ENCODE measurements around the gene USP6NL.
A peak's percentile ranks its signal among the peaks of the same experiment; 100 is the strongest.

The USP6NL gene

DNA sequence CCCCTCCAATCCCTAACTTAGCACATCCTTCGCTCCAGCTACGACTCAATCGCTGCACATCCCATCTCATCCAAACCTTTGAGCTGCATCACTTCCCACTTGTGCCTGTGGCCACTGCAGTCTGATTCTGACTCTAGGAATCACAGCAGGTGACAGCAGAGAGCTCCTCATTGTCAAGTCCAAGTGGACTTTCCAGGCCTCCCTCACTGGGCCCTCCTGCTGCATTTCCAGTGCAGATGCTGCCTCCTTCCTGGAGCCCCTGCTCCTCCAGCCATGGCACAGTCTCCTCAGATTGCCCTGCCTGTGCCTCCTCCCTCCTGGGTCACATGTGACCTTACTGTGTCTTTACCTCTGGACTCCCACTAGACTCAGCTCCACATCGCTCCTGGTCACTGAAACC lies 157.3 kb downstream of the USP6NL start:
- peak overlapping the region in 1 of 2 donors; percentile 49 for H3K27ac Mint-ChIP-seq
- H3K4me3 Mint-ChIP-seq: no peak overlapping the region

DNA sequence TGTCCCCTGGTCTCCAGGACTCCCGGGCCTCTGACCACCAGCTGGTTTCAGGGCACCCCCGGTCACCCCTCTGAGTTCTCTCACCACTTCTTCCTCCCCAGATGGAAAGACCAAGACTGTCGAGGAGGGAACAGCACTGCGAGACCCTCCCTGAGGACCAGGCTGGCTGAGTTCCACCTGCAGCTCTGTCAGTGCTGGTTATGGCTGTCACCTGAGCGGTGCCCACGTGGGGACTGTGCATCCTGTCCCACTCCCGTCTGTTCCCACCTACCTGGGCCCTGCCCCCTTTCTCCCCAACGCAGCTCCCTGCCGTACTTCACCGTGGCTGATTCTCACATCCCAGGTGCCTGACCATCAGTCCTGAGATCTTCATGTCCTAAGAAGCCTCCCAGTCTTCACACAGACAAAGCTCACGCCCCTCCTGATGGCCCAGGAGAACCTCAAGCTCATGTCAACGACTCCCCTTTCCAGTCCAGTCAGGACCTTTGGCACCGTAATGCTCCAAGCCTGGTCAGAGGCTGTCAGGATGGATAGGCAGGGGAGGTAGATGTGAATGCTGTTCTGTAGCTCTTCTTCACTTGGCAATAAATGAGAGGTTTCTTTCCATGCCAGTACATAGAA lies 159.7 kb downstream of the USP6NL start:
- peaks cover 0 to 4% of the 10 kb centered on the region in 2 donors for H3K4me1 Mint-ChIP-seq (ENCODE audit: low read depth in 2 of 2)
- no peak overlapping the region for H3K27ac Mint-ChIP-seq
- DNase-seq (no peak), ATAC-seq (replicated peaks) (no peak)
- H3K9me3 Mint-ChIP-seq: no peaks in the 10 kb centered on the region
- H3K4me3 Mint-ChIP-seq: no peak overlapping the region
- no peaks in the 10 kb centered on the region for H3K36me3 Mint-ChIP-seq (ENCODE audit: insufficient read depth)
- H3K27me3 Mint-ChIP-seq: peaks cover 6 to 20% of the 10 kb centered on the region in 2 donors

More for the DNA sequence above, 157.3 kb downstream of the USP6NL start:
- H3K27me3 Mint-ChIP-seq: peaks cover 6 to 10% of the 10 kb centered on the region in 2 donors
- DNase-seq: no peak
- no peaks in the 10 kb centered on the region for H3K9me3 Mint-ChIP-seq
- no peaks in the 10 kb centered on the region for H3K36me3 Mint-ChIP-seq (ENCODE audit: insufficient read depth)
- ATAC-seq (replicated peaks): no peak
- H3K4me1 Mint-ChIP-seq (ENCODE audit: low read depth in 2 of 2): peaks cover 0 to 3% of the 10 kb centered on the region in 2 donors

DNA sequence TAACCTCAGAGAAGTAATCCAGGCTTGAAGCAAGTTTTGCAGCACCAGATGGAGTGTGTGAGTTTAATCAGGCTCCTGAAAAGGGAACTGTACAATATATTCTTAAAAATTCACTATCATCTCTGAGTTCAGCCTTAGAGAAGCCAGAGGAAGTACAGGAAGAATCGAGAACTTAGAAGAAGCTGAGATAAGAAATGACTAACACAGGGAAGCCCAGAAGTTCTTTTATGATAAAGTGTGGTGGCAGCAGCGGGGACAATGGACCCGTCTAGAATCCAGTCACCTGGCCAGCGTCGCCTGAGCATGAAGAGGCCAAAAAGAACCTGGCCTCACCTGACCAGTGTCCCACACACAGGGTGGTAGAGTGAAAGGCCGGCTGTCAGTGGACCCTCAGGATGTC lies 161.0 kb downstream of the USP6NL start:
- peaks cover 0 to 8% of the 10 kb centered on the region in 2 donors for H3K4me1 Mint-ChIP-seq (ENCODE audit: low read depth in 2 of 2)
- ATAC-seq (replicated peaks): no peak
- peaks cover 14 to 26% of the 10 kb centered on the region in 2 donors for H3K27me3 Mint-ChIP-seq
- H3K4me3 Mint-ChIP-seq: no peak overlapping the region
- no peaks in the 10 kb centered on the region for H3K36me3 Mint-ChIP-seq (ENCODE audit: insufficient read depth)
- no peaks in the 10 kb centered on the region for H3K9me3 Mint-ChIP-seq
- no peak overlapping the region for H3K27ac Mint-ChIP-seq
- no peak for DNase-seq

DNA sequence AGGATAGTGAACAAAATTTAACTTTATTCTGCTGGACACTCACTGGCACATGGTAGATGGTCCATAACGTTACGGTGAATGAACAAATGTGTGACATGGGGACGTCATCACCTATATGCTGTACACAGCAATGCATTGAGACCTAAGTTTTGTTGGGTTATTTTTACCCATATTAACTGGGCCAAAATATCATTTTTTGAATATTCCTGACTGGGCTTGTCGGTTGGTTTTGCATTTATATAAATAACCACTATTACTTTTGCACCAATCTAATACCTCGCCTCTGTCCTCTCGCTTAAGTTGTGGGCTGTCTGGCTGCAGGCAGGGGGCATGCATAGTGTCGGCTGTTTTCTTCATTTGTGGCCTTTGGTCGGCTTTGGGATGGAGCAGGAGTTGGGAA lies 161.7 kb downstream of the USP6NL start:
- Mint-ChIP-seq H3K9me3 (no peaks in the 10 kb centered on the region), H3K4me1 (ENCODE audit: low read depth in 2 of 2) (peaks cover 0 to 8% of the 10 kb centered on the region in 2 donors)

DNA sequence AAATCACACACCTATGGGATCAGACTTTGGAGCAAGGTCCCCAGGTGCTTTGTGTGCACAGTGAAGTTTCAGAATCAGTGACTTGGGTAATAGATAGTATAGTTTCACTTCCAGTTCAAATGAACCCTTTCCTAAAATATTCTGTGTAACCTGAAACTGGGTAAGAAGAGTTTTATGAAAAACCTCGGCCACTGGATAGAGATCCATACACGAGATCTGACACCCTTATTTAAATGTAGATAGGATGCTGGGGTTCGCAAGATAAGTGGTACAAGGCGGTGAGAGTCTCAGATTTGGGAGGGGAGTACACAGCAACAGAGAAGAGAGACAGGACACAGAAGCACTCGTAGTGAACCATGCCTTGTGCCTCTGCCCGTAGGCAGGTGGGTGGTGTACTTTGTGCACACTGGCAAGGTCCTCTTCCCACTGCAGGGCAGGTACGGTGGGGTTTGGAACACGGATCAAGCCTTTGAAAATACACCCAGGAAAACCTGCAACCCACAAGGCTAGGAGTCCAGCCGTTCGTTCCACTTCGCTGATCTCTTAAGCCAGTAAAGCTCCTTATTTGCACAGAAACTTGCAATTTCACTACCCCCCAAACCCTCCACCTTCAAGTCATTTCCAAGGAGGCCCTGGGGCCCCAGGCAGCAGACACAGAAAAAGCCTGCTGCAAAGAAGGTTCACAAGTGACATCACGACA lies 162.8 kb downstream of the USP6NL start:
- H3K4me1 Mint-ChIP-seq (ENCODE audit: low read depth in 2 of 2): peaks cover 0 to 6% of the 10 kb centered on the region in 2 donors
- H3K27me3 Mint-ChIP-seq: peaks cover 14 to 39% of the 10 kb centered on the region in 2 donors
- DNase-seq (no peak), ATAC-seq (replicated peaks) (no peak)
- H3K36me3 Mint-ChIP-seq (ENCODE audit: insufficient read depth): no peaks in the 10 kb centered on the region
- H3K27ac Mint-ChIP-seq: peak overlapping the region; percentile 4 to 10
- H3K4me3 Mint-ChIP-seq: no peak overlapping the region
- no peaks in the 10 kb centered on the region for H3K9me3 Mint-ChIP-seq

More for the DNA sequence above, 161.7 kb downstream of the USP6NL start:
- DNase-seq: no peak
- ATAC-seq (replicated peaks): no peak
- Mint-ChIP-seq H3K27ac (peak overlapping the region in 1 of 2 donors; percentile 10), H3K27me3 (peaks cover 14 to 30% of the 10 kb centered on the region in 2 donors), H3K4me3 (no peak overlapping the region), H3K36me3 (ENCODE audit: insufficient read depth) (no peaks in the 10 kb centered on the region)

DNA sequence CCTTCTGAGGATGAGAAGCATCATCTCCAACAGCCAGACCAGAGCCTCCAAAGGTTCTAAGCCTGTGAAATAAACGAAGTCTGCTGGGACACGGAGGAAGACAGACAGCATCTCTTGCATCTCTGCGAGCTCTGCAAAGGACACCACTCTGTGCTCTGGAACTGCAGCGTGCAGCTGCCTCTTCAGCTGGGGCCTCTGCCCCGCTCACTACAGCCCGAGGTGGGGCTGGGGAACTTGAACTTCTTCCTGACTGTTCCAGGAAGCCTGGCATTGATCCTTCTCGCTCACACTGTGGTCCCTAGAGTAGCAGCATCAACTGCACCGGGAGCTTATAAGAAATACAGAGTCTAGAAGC lies 163.3 kb downstream of the USP6NL start:
- Mint-ChIP-seq H3K27me3 (peaks cover 14 to 41% of the 10 kb centered on the region in 2 donors), H3K4me3 (no peak overlapping the region), H3K4me1 (ENCODE audit: low read depth in 2 of 2) (peaks cover 0 to 6% of the 10 kb centered on the region in 2 donors), H3K9me3 (no peaks in the 10 kb centered on the region), H3K36me3 (ENCODE audit: insufficient read depth) (no peaks in the 10 kb centered on the region), H3K27ac (peak overlapping the region in 1 of 2 donors; percentile 4)
- ATAC-seq (replicated peaks) (no peak), DNase-seq (no peak)

DNA sequence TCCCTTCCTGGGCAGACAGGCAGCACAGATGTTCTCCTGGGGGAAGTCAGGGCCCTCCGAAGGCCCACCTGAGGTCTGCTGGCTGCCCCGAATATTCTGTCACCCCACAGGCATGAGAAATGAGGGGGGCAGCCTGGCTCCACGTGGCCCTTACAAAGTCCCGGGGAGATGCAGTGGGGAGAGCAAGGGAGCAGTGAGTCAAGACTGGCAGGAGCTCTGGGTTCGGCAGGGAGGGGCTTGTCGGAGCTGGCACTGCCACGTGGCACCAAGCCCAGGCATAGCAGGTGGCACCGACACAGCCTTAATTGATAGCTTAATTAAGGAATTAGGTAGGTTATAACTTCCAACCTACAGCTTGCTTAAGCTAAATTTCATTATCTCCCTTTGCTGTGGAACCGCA lies 163.9 kb downstream of the USP6NL start:
- Mint-ChIP-seq H3K4me3 (no peak overlapping the region), H3K27ac (no peak overlapping the region), H3K27me3 (peaks cover 14 to 41% of the 10 kb centered on the region in 2 donors), H3K36me3 (ENCODE audit: insufficient read depth) (no peaks in the 10 kb centered on the region), H3K4me1 (ENCODE audit: low read depth in 2 of 2) (peaks cover 0 to 6% of the 10 kb centered on the region in 2 donors), H3K9me3 (no peaks in the 10 kb centered on the region)
- ATAC-seq (replicated peaks): no peak
- no peak for DNase-seq

DNA sequence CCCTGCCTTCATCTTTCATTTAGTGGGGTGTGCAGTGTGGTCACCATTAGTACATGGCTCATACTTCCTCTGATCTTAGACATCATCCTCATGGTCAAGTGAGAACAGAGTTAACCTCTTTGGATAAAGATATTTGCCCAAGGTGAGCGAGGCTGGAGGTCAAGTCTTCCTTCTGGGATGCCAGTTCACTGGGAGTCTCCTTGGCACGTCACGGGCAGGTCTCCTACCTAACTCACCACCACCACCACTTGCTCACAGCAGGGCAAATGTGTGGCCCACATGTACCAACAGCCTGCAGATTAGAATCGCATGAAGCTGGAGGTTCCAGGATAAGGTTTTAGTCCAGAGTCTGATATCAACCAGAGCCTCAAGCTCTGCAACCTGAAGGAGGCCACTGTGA lies 164.6 kb downstream of the USP6NL start:
- no peak for DNase-seq
- H3K4me3 Mint-ChIP-seq: no peak overlapping the region

DNA sequence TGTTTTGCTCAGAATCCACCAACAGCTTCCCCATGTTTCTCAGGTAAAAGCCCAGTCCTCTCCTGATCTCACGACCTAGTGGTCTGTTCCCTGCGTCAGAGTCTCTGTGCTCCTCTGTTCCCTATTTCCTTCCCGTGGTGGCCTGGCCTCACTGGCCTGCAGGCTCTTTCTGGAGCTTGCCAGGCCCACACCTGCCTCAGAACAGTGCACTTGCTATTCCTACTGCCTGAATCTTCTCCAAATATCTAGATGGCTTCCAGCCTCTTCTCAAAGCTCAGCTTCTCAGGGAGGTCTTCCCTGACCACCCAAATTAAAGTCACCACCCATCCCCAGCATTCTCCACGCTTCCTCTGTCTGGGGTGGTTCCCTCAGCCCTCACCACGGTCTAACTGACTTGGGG lies 165.3 kb downstream of the USP6NL start:
- Mint-ChIP-seq H3K4me1 (ENCODE audit: low read depth in 2 of 2) (peaks cover 0 to 6% of the 10 kb centered on the region in 2 donors), H3K27ac (peak overlapping the region; percentile 19 to 41), H3K4me3 (no peak overlapping the region), H3K27me3 (peaks cover 8 to 31% of the 10 kb centered on the region in 2 donors), H3K36me3 (ENCODE audit: insufficient read depth) (no peaks in the 10 kb centered on the region), H3K9me3 (no peaks in the 10 kb centered on the region)
- no peak for ATAC-seq (replicated peaks)
- no peak for DNase-seq

More for the DNA sequence above, 164.6 kb downstream of the USP6NL start:
- ATAC-seq (replicated peaks): no peak
- Mint-ChIP-seq H3K27ac (no peak overlapping the region), H3K4me1 (ENCODE audit: low read depth in 2 of 2) (peaks cover 0 to 6% of the 10 kb centered on the region in 2 donors), H3K9me3 (no peaks in the 10 kb centered on the region), H3K27me3 (peaks cover 12 to 37% of the 10 kb centered on the region in 2 donors), H3K36me3 (ENCODE audit: insufficient read depth) (no peaks in the 10 kb centered on the region)

DNA sequence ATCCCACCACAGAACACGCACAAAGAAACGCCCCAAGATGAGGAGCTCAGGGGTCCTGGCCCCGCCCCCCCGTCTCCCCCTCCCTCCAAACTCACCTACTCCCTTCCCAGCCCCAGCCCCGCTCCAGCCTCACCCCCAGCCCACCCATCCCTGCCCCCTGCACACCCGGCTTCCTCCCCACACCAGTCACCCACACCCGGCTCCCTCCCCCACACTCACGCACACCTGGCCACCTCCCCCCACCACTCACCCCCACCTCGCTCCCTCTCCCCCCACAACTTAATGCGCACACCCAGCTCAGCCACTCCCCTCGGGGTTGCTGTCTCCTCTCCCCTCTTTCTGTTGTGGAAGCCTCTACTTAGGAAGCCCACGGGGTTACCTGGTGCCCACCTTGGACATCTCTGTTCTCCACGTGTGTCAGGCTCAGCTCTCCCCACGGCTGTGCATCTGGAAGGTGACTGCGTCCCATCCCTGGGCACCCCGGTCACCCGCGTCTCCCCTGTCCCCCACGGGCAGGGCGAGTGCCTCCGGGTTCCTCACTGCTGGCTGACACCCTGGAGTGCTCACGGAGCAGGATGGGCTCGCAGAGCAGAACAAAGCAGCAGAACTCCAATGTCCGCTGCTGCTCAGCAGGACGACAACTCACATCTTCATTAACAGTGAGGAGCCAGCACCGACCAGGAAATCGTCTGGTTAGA lies 166.8 kb downstream of the USP6NL start:
- ATAC-seq (replicated peaks): no peak
- Mint-ChIP-seq H3K9me3 (no peaks in the 10 kb centered on the region), H3K27me3 (peaks cover 8 to 31% of the 10 kb centered on the region in 2 donors), H3K27ac (no peak overlapping the region), H3K36me3 (ENCODE audit: insufficient read depth) (no peaks in the 10 kb centered on the region), H3K4me3 (no peak overlapping the region), H3K4me1 (ENCODE audit: low read depth in 2 of 2) (peaks cover 11% of the 10 kb centered on the region in 2 donors)
- DNase-seq: no peak

DNA sequence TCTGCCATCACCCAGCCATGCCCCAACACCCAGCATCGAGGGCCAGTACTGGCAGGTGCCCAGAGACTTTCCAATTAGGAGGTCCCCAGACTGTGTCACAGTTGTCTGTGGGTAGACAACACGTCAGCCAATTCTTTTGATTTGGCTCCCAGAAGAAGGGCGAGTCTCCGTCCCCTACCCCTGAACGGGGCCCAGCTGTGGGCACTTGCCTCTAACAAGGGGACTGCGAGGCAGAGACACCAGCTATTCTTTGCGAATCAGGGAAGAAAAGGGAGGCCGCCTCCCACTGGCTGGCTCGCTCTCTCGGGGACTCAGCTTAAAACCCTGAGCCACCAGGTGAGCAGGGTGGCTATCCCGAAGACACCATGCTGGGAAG lies 167.3 kb downstream of the USP6NL start:
- DNase-seq (no peak), ATAC-seq (replicated peaks) (no peak)
- Mint-ChIP-seq H3K4me1 (ENCODE audit: low read depth in 2 of 2) (peaks cover 11% of the 10 kb centered on the region in 2 donors), H3K4me3 (no peak overlapping the region), H3K9me3 (no peaks in the 10 kb centered on the region), H3K36me3 (ENCODE audit: insufficient read depth) (no peaks in the 10 kb centered on the region), H3K27ac (no peak overlapping the region), H3K27me3 (peaks cover 8 to 31% of the 10 kb centered on the region in 2 donors)

DNA sequence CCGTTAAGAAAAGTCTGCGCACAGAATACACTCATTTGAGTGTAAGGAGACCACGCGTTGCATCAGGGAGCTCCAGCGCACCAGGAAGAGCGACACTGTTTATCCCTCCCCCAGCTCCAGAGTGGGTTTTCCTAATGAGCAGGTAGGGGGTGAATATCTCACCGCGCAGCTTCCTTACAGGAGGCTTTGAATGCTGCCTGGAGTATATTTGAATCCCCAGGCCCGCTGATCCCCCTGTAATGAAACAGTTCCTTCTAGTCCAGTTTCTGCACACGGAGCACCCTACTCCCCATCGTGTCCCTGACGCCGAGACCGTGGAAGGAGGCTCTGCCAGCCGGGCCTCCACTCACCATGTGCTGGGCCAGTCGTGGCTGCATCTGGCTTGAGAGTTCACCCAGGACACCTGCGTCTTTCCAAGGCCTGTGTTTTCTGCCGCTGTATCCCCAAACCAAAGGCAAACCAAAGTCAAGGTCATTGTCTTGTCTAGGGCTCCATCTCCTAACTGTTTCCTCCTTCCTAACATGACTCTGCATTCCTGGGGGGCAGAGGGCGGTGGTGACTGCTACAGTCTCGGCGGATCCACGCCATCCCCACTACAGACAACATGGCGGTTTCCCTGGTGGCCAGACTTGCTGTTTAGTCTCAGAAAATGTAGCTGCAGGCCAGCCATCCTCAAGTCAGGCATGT lies 167.8 kb downstream of the USP6NL start:
- Mint-ChIP-seq H3K27ac (no peak overlapping the region), H3K9me3 (no peaks in the 10 kb centered on the region), H3K4me3 (no peak overlapping the region), H3K36me3 (ENCODE audit: insufficient read depth) (no peaks in the 10 kb centered on the region), H3K4me1 (ENCODE audit: low read depth in 2 of 2) (peaks cover 10 to 11% of the 10 kb centered on the region in 2 donors), H3K27me3 (peaks cover 8 to 25% of the 10 kb centered on the region in 2 donors)
- ATAC-seq (replicated peaks) (no peak), DNase-seq (no peak)

DNA sequence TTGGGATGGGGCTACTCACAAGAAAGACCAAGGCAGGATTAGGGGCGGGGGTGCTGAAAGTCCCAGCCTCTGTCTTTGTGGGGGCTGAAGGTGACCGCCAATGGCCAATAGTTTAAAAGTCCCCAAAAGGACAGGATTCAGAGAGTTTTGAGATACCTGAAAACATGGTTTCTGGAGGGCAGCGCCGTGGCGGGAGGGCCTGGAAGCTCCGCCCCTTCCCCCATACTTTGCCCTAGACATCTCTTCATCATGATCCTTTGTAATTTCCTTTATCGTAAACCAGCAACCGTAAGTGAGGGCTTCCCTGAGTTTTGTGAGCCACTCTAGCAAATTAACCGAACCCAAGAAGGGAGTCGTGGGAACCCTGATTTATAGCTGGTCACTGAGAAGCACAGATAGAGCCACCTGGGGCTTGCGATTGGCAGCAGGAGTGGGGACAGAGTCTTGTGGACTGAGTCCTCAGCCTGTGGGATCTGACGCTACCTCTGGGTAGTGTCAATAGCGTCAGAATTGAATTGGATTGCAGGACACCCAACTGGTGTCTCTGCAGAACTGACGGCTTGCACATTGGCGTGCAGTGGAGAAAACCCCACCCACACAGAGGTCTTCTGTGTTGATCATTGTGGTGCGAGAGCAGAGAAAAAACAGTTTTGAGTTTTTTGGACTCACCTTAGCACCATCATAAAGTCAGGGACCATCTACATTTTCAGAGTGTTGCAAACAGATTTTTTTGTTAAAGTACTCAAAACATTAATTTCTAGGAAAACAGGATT lies 169.3 kb downstream of the USP6NL start:
- H3K4me1 Mint-ChIP-seq (ENCODE audit: low read depth in 2 of 2): peaks cover 8 to 11% of the 10 kb centered on the region in 2 donors
- no peaks in the 10 kb centered on the region for H3K9me3 Mint-ChIP-seq
- DNase-seq (no peak), ATAC-seq (replicated peaks) (no peak)
- peaks cover 8 to 21% of the 10 kb centered on the region in 2 donors for H3K27me3 Mint-ChIP-seq
- no peak overlapping the region for H3K4me3 Mint-ChIP-seq
- no peaks in the 10 kb centered on the region for H3K36me3 Mint-ChIP-seq (ENCODE audit: insufficient read depth)
- no peak overlapping the region for H3K27ac Mint-ChIP-seq
